ENCODE results near the gene TEDC2.

Gene TEDC2

GRCh38 chr16:2459647-2460390, at the start of gene TEDC2:
TSS of gene TEDC2 (plus strand) at chr16:2460109. CDS start at chr16:2460145, 36 bp downstream.
- Mint-ChIP-seq H3K36me3 (peaks cover 10 to 17% of the 10 kb centered on the region in 2 donors), H3K27me3 (no peaks in the 10 kb centered on the region), H3K4me1 (peaks cover 7 to 8% of the 10 kb centered on the region in 2 donors), H3K27ac (peak within 1 kb of the TSS; percentile 83), H3K4me3 (peak within 1 kb of the TSS; percentile 83 to 89), H3K9me3 (no peaks in the 10 kb centered on the region)
- DNase-seq (peak; percentile 92), ATAC-seq (replicated peaks) (peak; percentile 96 to 97)

GRCh38 chr16:2415085-2415484, 44.8 kb upstream of the TEDC2 start:
- no peak for ATAC-seq (replicated peaks)
- Mint-ChIP-seq H3K27me3 (peaks cover 8 to 29% of the 10 kb centered on the region in 2 donors), H3K27ac (no peak overlapping the region), H3K36me3 (no peaks in the 10 kb centered on the region), H3K9me3 (no peaks in the 10 kb centered on the region), H3K4me3 (no peak overlapping the region), H3K4me1 (peaks cover 0 to under 1% of the 10 kb centered on the region in 2 donors)
- no peak for DNase-seq

DNA sequence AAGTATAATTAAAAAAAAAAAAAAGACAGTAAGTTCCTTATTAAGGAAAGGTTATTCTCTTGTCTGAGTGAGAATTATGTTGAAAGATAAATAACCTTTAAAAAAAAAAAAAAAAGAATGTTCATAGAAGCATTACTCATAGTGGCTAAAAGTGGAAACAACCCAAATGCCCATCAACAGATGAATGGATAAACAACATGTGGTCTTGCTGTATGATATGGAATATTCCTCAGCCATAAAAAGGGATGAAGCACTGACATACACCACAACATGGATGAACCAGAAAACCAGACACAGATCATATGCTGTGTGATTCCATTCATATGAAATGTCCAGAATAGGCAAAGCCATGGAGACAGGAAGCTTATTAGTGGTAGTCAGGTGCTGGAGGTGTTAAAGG, 39.9 kb upstream of the TEDC2 start:
- Mint-ChIP-seq H3K27ac (no peak overlapping the region), H3K9me3 (no peaks in the 10 kb centered on the region), H3K36me3 (no peaks in the 10 kb centered on the region), H3K27me3 (peaks cover 0 to 8% of the 10 kb centered on the region in 2 donors), H3K4me3 (no peak overlapping the region), H3K4me1 (peaks cover 0 to 2% of the 10 kb centered on the region in 2 donors)
- ATAC-seq (replicated peaks) (no peak), DNase-seq (no peak)

DNA sequence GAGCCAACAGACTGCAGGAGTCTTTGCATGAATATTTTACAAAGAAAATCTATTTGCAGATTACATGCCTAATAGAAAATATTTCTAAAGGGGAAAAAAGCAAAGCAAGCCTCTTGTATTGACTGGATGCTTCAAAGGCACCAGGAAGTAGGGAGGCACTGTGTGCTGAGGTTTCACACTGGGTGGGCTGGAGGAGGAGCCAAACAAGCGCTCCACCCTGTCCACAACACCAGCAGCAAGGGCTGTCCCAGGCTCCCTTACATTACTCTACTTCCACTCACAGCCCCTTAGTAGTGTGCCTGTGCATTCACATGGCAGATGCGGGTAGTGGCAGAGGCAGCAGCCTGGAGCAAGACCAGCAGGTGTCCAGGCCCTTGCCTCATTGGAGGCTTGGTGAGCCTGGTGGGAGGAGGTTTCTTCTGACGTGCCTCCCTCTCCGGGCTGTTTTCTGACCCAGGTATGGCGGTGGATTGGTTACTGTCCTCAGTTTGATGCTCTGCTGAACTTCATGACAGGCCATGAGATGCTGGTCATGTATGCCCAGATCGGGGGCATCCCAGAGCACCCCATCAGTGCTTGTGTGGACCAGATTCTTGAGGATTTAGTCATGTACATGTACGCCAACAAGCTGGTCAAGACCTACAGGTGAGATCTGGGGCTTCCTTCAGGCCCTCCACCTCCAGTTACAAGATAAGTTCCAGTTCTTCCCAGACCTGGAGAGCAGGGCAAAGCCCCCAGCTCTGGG, 37.6 kb upstream of the TEDC2 start:
- Mint-ChIP-seq H3K4me1 (peaks cover 0 to 2% of the 10 kb centered on the region in 2 donors), H3K27ac (no peak overlapping the region)
- no peak for ATAC-seq (replicated peaks)

DNA sequence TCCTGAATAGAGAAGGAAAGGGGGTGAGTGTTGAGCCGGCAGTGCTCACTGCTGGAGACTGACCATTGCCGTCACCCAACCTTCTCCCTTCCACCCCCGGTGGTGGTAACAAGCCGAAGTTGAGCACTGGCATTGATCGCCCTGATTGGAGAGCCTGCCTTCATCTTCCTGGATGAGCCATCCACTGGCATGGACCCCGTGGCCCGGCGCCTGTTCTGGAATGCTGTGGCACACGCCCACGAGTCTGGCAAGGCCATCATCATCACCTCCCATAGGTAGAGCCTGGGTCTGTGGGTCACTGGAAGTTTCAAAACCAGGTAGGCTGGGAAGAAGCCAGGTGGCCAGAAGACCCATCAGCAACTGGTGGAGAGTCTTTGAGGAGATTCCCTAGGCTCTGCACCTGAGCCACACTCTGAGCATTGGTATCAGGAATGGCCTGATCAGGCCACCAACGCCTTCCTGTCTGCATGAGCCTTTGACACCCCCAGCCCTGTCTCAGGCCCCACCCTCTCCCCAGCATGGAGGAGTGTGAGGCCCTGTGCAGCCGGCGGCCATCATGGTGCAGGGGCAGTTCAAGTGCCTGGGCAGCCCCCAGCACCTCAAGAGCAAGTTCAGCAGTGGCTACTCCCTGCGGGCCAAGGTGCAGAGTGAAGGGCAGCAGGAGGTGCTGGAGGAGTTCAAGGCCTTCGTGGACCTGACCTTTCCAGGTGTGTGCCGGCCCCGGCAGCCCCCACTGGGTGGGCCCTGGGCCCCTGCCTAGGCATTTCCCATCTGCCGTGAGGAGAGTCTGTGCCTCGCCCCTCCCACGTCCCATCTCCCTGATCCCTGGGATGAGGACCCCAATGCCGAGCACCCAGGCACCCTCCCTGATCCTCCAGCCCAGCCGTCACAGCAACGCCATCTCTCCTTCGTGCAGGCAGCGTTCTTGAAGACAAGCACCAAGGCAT, 35.6 kb upstream of the TEDC2 start:
- Mint-ChIP-seq H3K4me1 (peaks cover 7% of the 10 kb centered on the region in 2 donors), H3K27me3 (no peaks in the 10 kb centered on the region), H3K9me3 (no peaks in the 10 kb centered on the region), H3K4me3 (no peak overlapping the region), H3K27ac (no peak overlapping the region), H3K36me3 (no peaks in the 10 kb centered on the region)
- no peak for DNase-seq
- no peak for ATAC-seq (replicated peaks)

More for the DNA sequence above, 37.6 kb upstream of the TEDC2 start:
- Mint-ChIP-seq H3K36me3 (no peaks in the 10 kb centered on the region), H3K9me3 (no peaks in the 10 kb centered on the region), H3K4me3 (no peak overlapping the region), H3K27me3 (peaks cover 0 to 6% of the 10 kb centered on the region in 2 donors)
- no peak for DNase-seq

DNA sequence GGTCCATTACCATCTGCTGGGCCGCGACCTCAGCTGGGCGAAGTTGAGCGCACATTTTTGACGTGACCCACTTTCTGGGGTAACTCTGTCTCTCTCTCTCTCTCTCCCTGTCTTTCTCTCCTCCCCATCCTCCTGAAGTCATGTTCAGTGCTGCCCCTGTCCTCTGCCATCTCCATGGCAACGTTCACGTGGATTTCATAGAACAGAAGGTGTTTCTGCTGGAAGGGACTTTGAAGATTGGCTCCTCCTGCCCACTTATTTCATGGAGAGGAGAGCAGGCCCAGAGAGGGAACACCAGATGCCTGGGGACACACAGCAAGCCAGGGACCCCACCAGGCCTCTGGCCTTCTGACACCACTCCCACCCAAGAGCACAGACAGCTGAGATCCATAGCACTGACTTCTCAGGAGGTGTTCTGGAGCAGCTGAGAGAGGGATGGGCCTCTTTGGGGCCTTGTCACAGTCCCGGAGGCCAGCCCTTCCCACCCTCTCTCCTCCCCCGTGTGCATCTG, 34.8 kb upstream of the TEDC2 start:
- H3K27me3 Mint-ChIP-seq: no peaks in the 10 kb centered on the region
- no peaks in the 10 kb centered on the region for H3K9me3 Mint-ChIP-seq
- H3K4me1 Mint-ChIP-seq: peaks cover 9 to 11% of the 10 kb centered on the region in 2 donors
- ATAC-seq (replicated peaks) (no peak), DNase-seq (no peak)
- H3K27ac Mint-ChIP-seq: no peak overlapping the region
- H3K4me3 Mint-ChIP-seq: no peak overlapping the region
- no peaks in the 10 kb centered on the region for H3K36me3 Mint-ChIP-seq

GRCh38 chr16:2425825-2426430, 34.0 kb upstream of the TEDC2 start:
- no peaks in the 10 kb centered on the region for H3K36me3 Mint-ChIP-seq
- H3K27me3 Mint-ChIP-seq: no peaks in the 10 kb centered on the region
- no peak overlapping the region for H3K4me3 Mint-ChIP-seq
- no peak overlapping the region for H3K27ac Mint-ChIP-seq
- DNase-seq (no peak), ATAC-seq (replicated peaks) (no peak)
- H3K9me3 Mint-ChIP-seq: no peaks in the 10 kb centered on the region
- peaks cover 13 to 18% of the 10 kb centered on the region in 2 donors for H3K4me1 Mint-ChIP-seq

DNA sequence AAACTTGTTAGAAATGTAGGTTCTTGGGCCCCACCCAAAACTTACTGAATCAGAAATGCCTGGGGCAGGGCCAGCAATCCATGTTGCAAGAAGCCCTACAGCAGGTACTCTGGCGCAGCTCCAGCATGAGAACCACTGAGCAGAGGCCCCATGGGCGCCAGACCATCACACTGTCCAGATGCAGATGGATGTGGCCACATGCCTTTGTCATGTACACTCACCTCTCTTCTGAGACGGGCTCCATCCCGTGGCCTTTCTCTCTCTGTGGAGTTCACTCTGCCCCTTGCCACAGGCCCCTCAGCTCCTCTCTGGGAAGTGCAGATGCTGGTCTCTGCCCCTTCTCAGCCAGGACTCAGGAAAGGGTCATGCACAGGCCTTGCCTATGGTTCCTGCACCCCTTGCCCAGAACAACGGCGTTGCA, 33.0 kb upstream of the TEDC2 start:
- Mint-ChIP-seq H3K27me3 (no peaks in the 10 kb centered on the region), H3K36me3 (no peaks in the 10 kb centered on the region), H3K4me3 (no peak overlapping the region), H3K9me3 (no peaks in the 10 kb centered on the region), H3K4me1 (peaks cover 13 to 18% of the 10 kb centered on the region in 2 donors), H3K27ac (no peak overlapping the region)
- ATAC-seq (replicated peaks) (no peak), DNase-seq (no peak)

DNA sequence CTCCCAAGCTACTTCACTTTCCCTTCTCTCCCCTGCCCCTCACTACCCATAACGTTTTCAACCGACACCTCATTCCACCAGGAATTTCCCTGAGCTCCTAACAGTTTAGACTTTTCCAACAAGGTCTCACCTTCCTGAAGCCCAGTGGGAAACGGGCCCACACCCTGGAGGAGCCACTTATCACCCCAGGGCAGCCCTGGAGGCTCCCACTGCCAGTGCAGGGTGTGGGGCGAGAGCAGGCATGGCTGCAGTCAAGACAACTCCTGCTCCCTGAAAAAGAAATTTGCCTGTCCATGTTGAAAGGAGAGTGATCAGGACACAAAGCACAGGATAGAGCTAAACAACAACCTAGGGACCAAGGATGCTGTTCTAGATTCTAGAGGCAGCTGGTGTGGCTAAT, 32.4 kb upstream of the TEDC2 start:
- no peak for ATAC-seq (replicated peaks)
- Mint-ChIP-seq H3K9me3 (no peaks in the 10 kb centered on the region), H3K36me3 (no peaks in the 10 kb centered on the region), H3K27ac (peak overlapping the region; percentile 0), H3K27me3 (no peaks in the 10 kb centered on the region), H3K4me1 (peaks cover 13 to 18% of the 10 kb centered on the region in 2 donors), H3K4me3 (peak overlapping the region; percentile 10 to 31)
- no peak for DNase-seq

- H3K27ac Mint-ChIP-seq: peak overlapping the region; percentile 67
- no peaks in the 10 kb centered on the region for H3K27me3 Mint-ChIP-seq
- peak overlapping the region; percentile 89 to 90 for H3K4me3 Mint-ChIP-seq
- no peak for DNase-seq
- H3K4me1 Mint-ChIP-seq: peaks cover 13 to 18% of the 10 kb centered on the region in 2 donors
- no peaks in the 10 kb centered on the region for H3K9me3 Mint-ChIP-seq
- peaks cover 3 to 5% of the 10 kb centered on the region in 2 donors for H3K36me3 Mint-ChIP-seq
- ATAC-seq (replicated peaks): peak; percentile 13 to 17
These were observed 31.7 kb upstream of the TEDC2 start for GRCh38 chr16:2428051-2428783.

GRCh38 chr16:2428784-2429033, 31.2 kb upstream of the TEDC2 start:
- Mint-ChIP-seq H3K4me1 (peaks cover 13 to 18% of the 10 kb centered on the region in 2 donors), H3K27me3 (no peaks in the 10 kb centered on the region), H3K9me3 (no peaks in the 10 kb centered on the region), H3K36me3 (peaks cover 6 to 7% of the 10 kb centered on the region in 2 donors), H3K27ac (peak overlapping the region; percentile 67), H3K4me3 (peak overlapping the region; percentile 89 to 90)
- DNase-seq: no peak
- peak; percentile 48 to 54 for ATAC-seq (replicated peaks)

GRCh38 chr16:2429034-2429770, 30.7 kb upstream of the TEDC2 start, which contains the start of gene CCNF:
TSS of gene CCNF (plus strand) at chr16:2429447. CDS start at chr16:2429482, 35 bp downstream.
- Mint-ChIP-seq H3K9me3 (no peaks in the 10 kb centered on the region), H3K36me3 (peaks cover 6 to 7% of the 10 kb centered on the region in 2 donors), H3K4me1 (peaks cover 13 to 18% of the 10 kb centered on the region in 2 donors), H3K4me3 (peak within 1 kb of the TSS; percentile 89 to 90), H3K27me3 (no peaks in the 10 kb centered on the region), H3K27ac (peak within 1 kb of the TSS; percentile 67)
- ATAC-seq (replicated peaks) (peak; percentile 93 to 96), DNase-seq (peak; percentile 90)

Data from stimulated activated naive B cell treated with anti-CD40 and anti-IgM and Interleukin-4, amounts not matched to agents 10 μg/mL and 1 μg/mL and 100 μg/mL, for 72 hours (primary cell).